ENCODE data around the gene C22orf15.

DNA sequence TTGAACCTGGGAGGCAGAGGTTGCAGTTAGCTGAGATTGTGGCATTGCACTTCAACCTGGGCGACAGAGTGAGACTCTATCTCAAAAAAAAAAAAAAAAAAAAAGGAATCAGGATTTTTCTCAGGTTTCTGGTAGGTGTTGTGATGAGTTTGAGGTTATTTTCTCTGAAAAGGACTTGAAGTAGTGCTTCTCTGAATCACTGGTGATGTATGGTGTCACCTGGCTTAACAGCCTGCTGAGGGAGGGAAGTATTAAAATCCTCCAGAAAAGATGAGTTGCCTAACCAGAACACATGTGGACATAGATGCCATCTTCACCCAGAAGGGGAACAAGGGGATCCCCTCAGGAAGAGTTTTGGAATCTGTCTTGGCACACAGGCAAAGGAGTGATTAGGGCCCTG lies 44.0 kb downstream of the C22orf15 start:
- TF ChIP-seq, protein P1, sequence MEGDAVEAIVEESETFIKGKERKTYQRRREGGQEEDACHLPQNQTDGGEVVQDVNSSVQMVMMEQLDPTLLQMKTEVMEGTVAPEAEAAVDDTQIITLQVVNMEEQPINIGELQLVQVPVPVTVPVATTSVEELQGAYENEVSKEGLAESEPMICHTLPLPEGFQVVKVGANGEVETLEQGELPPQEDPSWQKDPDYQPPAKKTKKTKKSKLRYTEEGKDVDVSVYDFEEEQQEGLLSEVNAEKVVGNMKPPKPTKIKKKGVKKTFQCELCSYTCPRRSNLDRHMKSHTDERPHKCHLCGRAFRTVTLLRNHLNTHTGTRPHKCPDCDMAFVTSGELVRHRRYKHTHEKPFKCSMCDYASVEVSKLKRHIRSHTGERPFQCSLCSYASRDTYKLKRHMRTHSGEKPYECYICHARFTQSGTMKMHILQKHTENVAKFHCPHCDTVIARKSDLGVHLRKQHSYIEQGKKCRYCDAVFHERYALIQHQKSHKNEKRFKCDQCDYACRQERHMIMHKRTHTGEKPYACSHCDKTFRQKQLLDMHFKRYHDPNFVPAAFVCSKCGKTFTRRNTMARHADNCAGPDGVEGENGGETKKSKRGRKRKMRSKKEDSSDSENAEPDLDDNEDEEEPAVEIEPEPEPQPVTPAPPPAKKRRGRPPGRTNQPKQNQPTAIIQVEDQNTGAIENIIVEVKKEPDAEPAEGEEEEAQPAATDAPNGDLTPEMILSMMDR (IDR thresholded peaks at IDR 0.05), result no peak
- no peak for TF ChIP-seq POLR2AphosphoS5 (IDR thresholded peaks at IDR 0.05; ENCODE audit: insufficient read depth in 1 of 2, low read depth in 1 of 2)

Data from vagina (tissue), 2 donors.